Measurements from ENCODE around the gene NACAD. TPM values are rescaled to one million over a fixed set of nuclear protein-coding genes. Genes with fewer than 3 reads are reported as not detected.
"Not testable (repeated sequence)": the region's sequence is repeated elsewhere in the genome, so short reads cannot be mapped to it uniquely, and the experiment has no call there.

Gene NACAD
- polyA plus RNA-seq, 1 donor, result 4.4 TPM

DNA sequence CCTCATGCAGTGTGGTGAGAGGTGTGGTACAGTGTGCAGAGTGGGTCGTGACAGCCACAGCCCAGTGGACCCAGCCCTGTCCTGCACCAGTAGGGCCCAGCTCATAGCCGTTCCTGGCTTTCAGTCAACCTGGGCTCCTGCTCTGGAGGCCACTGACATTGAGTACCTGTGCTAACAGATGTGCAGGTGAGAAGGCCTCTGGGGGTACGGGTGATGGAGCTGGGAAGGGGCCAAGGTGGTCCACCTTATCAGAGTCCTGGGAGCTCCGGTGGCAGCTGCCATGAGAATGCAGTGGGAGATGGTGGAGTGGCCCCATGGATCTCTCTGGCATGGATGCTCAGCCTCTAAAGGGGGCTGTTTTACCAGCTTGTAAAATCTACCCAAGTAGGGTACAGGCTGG is 28.8 kb upstream of the NACAD start:
- no peak for DNase-seq (ENCODE audit: low read depth)

DNA sequence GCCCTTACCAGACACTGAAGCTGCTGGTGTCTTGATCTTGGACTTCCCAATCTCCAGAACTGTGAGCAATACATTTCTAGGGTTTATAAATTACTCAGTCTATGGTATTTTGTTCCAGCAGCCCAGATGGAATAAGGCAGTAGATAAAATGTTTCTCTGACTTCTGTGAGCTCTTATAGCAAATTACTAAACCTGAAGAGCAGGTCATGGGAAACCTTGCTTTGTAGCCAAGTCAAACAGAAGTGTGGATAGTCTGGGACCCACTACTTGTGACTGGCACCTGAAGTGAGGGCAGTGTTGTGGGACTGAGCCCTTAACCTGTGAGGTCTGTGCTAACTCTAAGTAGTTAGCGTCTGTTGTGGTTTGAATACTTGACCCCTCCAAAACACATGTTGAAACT is 27.3 kb upstream of the NACAD start:
- DNase-seq (ENCODE audit: low read depth), result no peak

DNA sequence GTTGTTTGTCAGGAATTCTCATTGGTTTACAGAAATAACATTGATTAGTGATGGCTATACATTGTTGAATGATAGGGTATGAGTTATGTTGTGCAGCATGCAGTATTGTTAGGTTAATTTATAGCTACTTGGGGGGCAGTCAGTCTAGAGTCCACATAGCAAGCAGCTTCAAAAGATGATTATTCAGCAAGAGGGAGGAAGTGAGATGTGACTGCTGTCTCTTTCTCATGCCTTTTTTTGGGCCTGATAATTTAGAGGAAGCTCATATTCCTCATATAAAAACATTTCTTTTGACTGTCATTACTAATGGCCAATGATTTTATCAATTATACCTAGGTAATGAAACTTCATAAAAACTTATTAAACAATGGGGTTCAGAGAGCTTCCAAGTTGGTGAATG is 26.2 kb upstream of the NACAD start:
- DNase-seq (ENCODE audit: low read depth), result no peak

DNA sequence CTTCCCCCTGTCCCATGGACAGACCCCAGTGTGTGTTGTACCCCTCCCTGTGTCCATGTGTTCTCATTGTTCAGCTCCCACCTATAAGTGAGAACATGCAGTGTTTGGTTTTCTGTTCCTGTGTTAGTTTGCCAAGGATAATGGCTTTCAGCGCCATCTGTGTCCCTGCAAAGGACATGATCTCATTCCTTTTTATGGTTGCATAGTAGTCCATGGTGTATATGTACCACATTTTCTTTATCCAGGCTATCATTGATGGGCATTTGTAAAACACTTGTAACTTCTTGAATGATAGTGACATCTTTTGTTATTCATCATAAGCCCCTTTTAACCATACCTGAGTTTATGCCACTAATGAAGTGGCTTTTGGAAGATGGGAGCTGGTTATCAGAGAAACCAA is 25.5 kb upstream of the NACAD start:
- not testable (repeated sequence) for DNase-seq (ENCODE audit: low read depth)

DNA sequence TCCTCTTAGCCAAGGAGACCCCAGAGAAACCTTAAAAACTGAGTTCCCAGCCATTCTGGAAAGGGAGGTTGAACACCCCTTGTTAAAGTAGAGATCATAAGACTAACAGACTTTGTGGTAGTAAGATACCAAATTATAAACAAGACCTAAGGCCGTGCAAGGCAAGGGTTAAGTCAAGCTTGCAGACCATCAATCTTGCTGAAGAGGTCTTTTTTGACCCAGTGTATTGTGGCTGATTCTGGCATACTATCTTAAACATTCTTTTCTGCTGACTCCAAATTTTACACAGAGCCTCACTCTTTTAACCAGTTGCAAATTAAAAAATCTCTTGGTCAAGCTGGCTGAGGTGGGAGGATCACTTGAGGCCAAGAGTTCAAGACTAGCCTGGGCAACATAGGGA is 23.9 kb upstream of the NACAD start:
- DNase-seq (ENCODE audit: low read depth), result no peak

DNA sequence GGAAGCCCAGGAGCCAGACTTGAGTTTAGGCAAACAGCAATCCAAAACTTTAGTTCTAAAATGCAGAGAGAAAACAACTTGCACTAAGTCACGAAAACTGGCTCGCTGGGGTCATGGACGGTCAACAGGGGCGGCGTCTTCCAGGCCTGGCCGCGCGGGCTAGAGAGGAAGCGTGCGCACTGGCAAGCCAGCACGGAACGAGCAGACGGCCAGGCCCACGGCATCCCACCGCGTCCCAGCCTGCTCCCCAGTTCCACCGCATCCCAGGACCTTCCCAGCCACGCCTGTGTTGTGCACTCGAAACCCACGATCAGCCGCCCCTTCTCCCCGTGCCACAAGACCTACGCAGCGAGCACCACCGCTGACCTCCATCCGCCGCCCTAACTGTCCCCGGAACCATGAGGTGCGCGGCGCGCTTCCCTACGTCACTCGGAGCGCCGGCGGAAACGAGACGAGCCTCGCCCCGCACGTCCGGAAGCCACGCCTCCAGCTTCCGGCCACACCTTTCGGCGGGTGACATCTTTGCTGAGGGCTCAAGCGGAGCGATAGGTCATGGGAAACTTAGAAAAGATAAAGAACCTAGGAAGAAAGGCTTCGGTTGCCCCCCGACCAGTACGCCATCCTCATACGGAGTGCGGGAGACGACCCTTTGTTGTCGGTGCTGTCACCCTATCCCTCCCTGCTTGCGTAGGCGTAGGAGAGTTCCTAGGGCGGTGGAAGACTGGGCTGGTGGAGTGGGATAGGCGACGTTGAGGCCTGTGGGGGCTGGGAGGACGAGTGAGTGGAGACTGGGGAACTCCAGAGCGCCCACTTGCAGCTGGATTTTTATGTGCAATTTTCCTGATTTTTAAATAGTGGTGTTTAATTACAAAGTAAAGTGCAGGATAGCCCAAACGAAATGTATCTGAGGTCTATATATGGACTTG is 22.8 kb upstream of the NACAD start, which contains the start of gene TBRG4:
TSS of gene TBRG4 (minus strand) at position 400 of the 926 bp plus-strand sequence. CDS start 2,460 bp downstream, outside the sequence.
- peak; percentile 89 for DNase-seq (ENCODE audit: low read depth)

DNA sequence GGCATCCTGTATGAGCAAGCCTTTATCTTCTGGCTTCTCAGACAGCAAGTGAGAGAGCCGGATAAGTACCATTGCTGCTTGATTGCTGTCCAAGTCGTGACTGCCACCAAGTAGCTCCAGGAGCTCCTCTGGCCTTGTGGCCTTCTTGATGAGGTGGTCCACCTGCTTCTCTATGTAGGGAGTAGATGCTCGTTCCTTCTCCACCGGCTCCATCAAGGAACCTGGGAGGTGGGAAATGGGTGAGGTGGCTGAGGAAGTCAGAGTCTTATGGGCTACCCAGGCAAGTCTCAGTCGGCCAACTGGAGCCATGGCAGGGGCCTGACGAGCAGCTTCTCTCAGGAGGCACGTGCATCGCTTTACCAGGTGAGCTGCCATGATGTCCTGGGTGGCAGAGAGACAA is 20.1 kb upstream of the NACAD start:
- no peak for DNase-seq (ENCODE audit: low read depth)

DNA sequence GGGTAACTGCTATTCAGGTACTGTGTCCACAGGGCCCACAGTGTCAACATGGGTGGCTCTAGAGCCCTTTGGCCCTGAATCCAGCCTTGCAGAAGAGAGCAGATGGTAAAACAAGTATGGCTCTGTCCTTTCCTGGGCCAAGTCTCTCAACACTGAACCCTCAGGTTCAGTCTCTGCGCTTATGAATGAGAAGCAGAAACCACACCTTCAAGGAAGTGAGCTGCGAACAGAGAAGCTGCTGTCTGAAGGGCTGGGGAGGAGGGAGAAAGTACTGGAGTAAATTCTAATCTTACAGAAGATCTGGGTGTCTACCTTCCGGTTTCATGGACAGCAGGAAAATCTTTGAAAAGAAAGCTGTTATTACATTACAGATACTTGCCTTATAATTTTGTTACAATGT is 18.6 kb upstream of the NACAD start:
- DNase-seq (ENCODE audit: low read depth), result no peak

DNA sequence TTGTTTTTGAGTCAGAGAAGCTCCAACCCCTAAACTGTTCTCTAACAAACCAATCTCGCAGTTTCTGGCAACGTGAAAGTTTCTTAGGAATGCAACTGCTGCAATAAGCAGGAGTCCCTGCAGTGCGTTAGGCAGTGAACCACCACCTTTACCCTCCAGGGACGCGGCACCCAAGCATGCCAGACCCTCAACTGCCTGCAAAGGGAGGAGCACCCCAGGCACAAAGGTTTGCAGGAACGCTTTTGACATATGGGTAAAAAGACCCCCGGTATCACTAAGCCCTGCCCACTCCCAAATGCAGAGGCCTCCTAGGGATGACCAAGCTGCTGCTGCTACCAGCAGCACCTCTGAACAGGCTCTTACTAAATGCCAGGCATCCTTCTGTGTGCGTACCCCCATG is 18.1 kb upstream of the NACAD start:
- DNase-seq (ENCODE audit: low read depth), result no peak

DNA sequence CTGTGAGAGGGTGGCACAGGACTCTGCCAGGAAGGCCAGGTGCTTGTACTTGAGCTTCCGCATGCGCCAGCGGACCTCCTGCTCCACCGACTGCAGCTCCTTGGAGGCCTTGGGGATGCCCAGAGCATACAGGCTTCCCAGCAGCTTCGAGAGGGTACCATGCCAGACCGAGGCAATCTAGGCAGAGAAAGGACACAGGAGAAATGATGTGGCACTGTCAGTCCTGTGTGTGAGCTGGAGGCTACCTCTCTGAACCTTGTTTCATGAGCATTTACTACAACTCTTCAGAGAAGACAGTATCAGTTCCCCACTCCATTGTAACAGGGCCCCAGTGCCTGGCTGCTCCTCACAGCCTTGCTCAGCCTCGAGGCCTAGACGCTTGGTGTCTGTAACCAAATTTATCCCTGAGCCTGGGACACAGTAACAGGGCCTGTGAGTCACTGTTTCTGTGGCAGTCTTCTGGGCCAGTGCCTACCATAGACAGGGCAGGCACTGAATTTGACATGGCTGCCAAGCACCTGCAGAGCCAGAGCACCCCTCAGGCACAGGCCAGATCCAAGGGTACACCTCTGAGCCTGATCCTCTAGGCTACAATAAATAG is 16.9 kb upstream of the NACAD start:
- DNase-seq (ENCODE audit: low read depth), result no peak

DNA sequence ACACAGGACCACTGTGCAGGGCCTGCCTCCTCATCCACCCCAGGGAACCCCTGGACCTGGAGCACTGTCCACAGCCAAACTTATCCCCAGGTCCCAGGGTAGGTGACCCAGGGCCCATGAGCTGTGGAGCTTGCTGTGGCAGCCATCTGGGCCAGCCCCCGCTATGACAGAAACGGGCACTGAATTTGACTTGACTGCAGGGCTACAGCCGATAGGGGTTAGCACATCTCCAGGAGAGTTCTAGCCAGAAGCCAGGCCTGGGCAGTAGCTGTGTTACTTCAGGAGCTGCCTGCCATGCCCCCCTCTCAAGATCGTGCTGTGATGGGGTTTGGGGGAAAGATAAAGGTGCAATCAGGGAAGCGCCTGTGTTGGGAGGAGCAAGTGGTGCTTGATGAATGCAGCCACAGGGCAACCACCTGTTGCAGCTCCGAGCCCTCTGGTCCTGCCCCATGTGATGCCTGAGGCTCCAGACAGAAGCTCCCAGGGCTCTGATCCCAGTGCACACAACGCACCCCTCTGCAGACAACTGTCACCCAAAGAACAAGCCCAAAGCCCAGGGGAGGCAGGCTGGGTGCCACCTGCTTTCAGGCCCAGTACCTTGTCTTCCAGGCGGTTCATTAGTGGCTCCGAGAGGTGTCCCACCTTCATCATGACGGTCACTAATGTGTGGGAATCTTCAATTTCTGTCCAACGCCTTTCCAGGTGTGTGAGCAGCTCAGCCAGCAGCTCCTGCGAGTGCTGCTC is 16.2 kb upstream of the NACAD start:
- DNase-seq (ENCODE audit: low read depth), result no peak

DNA sequence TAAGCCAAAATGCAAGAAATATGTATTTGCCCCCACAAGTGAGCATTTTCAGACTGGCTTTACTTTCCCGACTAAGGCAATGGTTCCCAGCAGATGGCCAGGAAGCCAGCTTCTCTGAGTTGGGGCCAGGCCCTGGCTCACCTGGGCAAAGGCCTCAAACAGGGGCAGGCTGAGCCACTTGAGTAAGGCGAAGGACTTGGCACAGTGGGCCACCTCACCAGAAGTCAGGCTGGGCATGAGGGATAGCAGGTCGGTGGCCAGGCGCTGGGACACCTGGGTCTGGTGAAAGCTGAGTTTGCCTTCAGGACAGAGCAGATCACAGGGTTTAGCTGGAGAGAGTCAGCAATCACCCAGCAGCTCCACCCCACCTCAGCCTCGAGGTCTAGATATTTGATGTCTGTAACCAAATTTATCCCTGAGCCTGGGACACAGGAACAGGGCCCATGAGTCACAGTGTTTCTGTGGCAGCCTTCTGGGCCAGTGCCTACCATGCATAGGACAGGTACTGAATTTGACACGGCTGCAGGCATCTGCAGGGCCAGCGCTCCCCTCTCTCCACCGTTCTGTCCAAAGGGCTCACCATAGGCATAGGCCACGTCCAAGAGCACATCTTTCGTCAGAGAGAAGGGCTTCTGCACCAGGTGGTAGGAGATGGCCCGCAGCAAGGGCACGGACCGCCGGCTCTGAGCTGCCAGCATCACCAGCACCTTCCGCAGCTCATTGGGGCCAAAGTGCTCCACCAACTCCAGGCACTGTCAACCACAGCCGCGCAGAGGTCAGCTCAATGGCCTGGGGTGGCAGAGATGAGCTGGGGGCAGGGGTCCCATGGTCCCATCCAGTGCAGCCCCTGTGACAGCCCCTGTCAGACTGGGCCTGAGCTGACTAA is 15.4 kb upstream of the NACAD start:
- no peak for DNase-seq (ENCODE audit: low read depth)

DNA sequence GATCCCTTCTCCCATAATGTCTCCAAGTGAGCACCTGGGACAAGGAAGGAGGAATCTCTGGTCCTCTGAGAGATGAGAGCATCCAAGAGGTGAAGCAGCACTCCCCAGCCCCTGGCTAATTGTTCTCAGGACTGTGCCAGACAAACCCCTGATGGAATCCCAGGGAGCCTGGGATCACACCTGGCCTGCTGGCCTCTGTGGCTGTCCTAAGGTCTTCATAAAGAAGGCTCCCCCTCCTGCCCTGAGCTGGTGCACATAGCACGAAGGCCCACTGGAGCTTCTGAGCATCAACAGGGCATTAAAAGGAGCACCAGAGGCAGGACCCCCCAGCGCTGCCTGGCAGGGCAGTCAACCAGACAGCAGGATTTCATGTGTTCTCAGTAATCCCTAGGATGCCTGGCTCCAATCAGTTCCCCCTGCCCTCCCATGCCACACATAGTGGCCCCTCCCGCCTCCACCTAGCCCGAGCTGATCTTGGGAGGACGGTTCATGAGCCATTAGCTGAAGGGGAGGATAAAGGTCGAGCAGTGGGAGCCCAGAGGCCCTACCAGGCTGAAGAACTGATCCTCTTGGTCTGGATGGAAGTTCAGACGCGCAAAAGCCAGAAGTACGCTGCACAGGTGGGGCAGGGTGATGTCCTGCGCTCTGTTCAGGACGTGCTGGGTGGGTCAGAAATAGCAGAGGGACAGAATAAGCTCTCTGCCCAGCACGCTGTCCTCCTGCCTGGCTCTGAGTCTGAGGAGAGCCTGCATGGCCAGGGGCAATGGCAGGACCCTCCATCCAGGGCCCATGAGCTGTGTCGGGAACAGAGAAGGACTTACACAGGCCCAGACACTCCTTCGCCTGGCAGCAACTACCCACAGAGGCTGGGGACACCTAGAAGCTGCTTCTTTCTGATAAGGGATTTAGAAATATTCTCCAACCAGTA is 14.3 kb upstream of the NACAD start:
- DNase-seq (ENCODE audit: low read depth), result no peak

DNA sequence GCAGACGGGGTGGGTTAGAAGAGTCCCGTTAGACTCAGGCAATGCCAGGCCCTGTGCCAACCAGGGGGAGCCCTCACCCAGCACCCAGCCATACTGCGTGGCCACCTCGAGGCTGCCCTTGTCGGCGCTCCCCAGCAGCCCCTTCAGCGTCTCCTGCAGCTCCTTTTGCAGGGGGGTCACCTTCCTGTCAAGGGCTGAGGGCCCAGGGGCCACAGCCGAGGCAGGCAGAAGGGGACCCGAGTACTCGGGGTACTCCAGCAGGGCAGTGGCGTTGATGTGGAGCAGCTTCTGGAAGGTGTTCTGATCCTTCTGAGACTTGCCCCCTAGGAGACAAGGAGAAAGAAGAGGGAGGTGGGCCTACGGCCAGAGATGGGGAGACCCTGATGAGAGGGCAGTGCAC is 13.0 kb upstream of the NACAD start:
- no peak for DNase-seq (ENCODE audit: low read depth)

DNA sequence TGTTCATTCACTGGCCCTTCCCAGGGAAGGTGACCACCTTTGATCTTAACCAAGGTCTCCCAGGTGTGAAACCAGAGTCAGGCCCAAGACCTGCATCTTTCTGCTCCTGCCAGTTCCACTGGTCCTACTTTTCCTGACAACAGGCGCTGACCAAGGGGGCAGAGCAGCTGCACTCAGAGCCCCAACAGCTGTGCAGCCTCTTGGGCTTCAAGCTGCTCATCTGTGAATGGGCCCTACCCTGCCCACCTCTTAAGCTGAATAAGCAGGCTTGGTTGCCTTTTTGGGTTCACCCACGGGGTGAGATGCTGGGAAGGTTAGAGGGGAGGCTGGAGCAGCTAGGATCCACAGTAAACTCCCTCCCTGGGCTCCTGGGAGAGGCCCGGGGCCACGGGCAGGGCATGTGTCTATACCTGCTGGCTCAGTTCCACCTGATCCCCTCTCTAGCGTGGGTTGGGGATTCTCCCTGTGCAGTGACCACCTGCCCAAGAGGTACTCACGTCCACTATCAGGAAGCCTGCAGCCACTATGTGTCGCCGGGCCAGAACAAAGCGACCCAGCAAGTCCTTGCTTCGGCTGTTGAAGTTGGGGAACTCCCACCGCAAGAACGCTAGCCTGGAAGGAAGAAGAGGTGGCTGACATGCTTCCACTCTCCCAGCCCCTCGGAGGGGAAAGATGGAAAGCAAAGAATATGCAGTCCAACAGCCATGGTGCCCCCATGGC is 12.2 kb upstream of the NACAD start:
- no peak for DNase-seq (ENCODE audit: low read depth)

DNA sequence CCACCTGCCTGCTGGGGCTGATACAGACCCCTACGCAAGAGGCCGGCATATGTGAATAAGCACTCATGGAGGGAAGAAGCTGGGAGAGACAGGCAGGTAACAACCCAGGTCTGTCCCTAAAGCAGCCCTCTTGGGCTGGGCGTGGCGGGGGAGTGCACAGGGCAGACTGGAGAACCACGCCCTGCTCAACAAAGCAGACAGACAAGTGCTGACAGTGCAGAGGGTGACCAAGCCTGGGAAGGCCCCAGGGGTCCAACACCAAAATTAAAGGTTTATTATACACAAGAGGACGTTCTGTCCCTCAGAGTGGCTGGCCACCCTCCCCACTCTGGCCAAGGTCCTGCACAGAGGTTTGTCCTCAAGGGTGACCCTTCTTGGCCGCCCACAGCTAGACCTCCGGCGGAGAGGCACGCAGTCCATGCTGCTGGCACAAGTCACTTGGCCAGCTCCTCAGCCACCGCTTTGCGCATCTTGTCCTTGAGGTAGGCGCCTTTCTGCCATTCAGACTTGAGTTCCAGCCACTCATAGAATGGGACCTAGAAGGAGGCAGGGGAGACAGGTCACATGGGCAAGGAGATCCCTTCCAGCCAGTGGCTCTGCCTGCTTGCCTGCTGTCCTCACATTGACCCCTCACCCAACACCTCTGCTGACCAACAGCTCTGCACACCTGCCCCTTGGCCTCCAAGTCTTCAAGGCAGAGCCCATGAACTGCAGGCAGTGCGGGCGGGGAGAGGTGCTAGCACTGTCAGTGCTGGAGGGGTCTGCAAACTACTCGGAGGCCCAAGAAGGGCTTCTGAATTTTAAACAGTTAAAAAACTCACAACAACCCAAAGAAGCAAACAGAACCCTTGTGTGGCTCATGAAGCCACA is 11.4 kb upstream of the NACAD start:
- no peak for DNase-seq (ENCODE audit: low read depth)

DNA sequence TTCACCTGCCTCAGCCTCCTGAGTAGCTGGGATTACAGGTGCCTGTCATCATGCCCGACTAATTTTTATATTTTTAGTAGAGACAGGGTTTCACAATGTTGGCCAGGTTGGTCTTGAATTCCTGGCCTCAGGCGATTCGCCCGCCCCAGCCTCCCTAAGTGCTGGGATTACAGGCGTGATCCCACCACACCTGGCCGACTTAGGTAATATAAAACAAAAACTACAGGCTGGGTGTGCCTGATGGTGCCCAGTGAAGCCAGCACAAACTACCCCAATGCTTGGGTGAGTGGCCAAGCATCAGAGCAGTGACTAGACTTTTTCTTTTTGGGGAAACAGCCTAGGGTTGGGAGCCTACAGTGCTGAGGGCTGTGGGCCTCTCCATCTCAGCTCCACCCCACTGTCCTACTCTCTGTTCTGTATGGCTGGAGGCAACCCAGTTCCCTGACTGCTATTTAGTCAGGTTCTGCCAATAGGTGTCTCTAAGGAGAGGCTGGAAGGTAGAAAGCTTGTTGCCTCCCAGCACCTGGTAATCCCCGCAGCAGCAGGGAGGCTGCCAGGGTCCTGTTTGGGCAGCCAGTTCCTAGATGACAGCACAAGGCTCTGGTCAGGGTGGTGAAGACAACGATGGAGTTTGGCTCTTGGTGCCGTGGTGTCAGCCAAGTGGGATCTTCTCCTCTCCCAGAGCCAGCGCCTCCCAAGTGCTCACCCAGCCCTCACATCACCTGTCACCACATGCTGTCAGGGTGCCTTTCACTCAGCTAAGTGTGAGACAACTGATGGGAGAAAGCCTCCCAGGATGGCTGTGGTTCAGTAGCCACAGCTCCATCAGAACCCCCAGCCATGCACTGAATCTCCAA is 10.4 kb upstream of the NACAD start:
- DNase-seq (ENCODE audit: low read depth), result no peak

DNA sequence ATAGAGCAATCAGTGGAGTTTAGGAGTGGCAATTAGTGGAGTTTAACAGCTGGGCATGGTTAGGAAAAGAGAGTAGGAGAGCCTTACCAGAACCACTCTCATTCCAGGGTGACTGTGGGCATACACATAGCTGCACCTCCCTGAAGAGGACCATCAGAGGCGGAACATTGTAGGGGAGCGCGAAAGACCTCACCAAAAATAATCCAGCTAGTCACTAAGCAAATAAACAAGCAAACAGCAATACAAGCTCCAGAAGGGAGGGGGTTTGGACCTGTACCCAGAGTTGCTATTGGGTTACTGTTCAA is 4.1 kb upstream of the NACAD start:
- DNase-seq (ENCODE audit: low read depth), result no peak

Data from forelimb muscle (tissue), 1 donor.